Cortex of kidney (tissue), 1 donor: ENCODE data around the gene WWP2.
"Not testable (repeated sequence)": the region's sequence is repeated elsewhere in the genome, so short reads cannot be mapped to it uniquely, and the experiment has no call there.

ENCODE experiments used
- DNase-seq: peaks from one replicate; lab custom pipeline; 2025; lab: John Stamatoyannopoulos, UW

Gene WWP2

DNA sequence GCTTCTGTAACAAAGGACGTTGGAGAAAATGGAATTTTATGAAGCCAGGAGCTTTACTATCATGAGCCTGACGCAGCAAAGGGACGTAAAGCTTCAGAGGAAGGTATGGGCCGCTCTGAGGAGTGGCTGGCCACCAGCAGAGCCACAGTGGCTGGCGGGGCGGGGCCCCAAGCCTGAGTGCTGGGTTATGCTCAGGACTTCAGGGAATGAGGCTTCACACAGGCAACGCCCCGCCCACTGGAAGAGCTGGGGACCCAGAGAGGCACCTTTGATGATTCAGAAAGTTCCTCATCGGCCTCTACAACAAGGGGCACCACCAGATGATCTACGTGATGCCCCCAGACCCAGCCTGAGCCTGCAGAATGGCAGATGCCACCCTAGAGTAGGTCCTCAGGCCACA, 16.2 kb upstream of the WWP2 start:
- DNase-seq, result no peak

- no peak for DNase-seq
Measured at GRCh38 chr16:69747115-69747514, 15.0 kb upstream of the WWP2 start.

- DNase-seq, result no peak
Measured at GRCh38 chr16:69748694-69749345, 13.3 kb upstream of the WWP2 start.

GRCh38 chr16:69754143-69754468, 8.0 kb upstream of the WWP2 start:
- no peak for DNase-seq

DNA sequence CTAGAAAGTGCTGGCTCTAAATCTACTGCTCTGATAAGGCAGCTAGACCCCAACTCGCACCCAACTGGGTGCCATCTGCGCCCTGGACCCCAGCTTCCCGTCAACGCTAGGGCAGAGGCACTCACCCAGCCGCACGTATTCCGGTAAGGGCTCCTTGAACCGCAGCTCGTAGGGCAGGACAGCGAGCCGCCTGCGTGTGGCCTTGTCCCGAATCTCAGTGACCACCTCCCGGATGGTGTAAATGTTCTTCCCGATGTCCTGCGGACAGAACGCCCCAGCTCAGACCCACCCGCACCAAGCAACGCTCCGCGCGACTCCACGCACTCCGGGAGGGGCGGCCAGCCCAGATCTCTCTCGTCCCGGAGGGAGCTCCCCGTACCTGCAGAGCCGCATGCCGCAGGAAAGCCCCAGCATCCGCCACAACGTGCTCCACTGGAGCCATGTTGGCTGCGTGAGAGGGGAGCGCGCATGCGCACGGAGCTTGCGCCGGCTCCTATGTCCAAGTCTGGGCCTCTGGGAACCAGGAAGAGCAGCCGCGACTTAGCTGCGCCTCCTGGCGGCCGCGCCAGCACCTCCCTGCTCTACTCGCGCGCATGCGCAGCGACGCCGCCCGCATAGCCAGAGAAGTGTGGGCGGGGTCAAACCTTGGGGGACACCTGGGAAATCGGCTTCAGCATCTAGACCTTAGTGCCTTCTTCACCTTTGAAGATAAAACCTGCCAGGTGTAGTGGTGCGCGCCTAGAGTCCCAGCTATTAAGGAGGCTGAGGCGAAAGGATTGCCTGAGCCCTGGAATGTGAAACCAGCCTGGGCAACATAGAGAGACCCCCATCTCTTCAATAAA, 7.4 kb upstream of the WWP2 start, which contains the start of gene NOB1:
NOB1 (minus strand) TSS at position 458 of the 842 bp plus-strand sequence; CDS start at position 442, 16 bp downstream.
- peak; percentile 52 for DNase-seq

GRCh38 chr16:69756705-69757104, 5.4 kb upstream of the WWP2 start:
- DNase-seq, result no peak

GRCh38 chr16:69757375-69757774, 4.8 kb upstream of the WWP2 start:
- DNase-seq, result not testable (repeated sequence)

DNA sequence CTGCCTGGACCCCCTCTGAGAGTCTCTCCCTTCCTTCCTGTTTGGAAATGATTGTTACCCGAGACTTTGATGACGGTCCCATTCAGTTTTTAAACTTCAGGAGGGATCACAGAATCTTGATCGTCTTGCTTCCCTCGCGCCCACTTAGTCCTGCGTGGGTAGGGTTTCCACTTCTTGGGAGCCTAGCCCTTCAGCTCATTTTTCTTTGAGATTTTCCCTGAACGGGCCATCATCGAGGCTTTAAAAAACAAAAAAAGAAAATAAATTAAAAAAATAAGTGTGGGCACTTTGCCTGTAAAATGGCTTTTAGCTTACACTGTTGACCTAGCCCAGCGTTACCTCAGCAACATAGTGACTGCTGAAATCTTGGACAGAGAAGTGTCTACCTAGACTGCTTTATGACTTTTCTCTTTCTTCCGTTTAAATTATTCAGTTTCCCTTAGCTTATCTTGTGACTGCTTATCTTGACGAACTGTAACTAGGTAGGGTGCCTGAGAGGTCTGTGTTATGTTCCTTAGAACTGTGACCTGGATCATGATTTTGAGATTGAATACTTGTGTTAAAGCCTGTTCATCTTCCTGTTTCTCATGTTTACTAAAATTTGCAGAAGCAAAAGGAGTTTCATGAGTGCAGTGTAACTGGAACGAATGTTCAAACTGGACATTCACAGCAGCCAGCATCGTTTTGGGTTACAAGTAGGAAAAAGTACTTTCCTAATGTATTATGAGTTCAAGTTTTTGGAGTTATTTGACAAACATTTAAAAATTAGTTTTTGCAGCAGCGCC, 874 bp downstream of the WWP2 start:
- no peak for DNase-seq

GRCh38 chr16:69763599-69763942, 1.4 kb downstream of the WWP2 start:
- DNase-seq, result no peak

- no peak for DNase-seq
Measured at GRCh38 chr16:69767459-69768229, 5.5 kb downstream of the WWP2 start.

GRCh38 chr16:69768666-69769065, 6.5 kb downstream of the WWP2 start:
- DNase-seq, result no peak

DNA sequence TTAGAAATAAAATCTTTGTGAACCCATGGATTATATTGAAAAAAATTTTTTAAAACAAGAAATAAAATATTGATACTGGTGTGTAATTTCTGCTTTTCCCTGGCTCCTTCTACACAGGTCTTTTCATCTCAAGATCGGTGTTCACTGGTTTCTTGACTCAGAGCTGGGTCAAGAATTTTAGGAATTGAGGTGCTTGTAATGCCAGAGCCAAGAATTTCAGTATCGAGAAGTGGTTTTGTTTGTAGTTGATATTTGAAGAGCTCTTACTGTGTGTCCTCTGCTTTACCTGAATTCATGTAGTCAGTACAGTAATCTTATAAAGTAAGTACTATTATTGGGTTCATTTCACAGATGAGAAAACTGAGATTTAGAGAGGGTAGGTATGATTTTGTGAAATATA, 7.3 kb downstream of the WWP2 start:
- DNase-seq, result no peak

- DNase-seq, result no peak
Measured at GRCh38 chr16:69771651-69771967, 9.5 kb downstream of the WWP2 start.

DNA sequence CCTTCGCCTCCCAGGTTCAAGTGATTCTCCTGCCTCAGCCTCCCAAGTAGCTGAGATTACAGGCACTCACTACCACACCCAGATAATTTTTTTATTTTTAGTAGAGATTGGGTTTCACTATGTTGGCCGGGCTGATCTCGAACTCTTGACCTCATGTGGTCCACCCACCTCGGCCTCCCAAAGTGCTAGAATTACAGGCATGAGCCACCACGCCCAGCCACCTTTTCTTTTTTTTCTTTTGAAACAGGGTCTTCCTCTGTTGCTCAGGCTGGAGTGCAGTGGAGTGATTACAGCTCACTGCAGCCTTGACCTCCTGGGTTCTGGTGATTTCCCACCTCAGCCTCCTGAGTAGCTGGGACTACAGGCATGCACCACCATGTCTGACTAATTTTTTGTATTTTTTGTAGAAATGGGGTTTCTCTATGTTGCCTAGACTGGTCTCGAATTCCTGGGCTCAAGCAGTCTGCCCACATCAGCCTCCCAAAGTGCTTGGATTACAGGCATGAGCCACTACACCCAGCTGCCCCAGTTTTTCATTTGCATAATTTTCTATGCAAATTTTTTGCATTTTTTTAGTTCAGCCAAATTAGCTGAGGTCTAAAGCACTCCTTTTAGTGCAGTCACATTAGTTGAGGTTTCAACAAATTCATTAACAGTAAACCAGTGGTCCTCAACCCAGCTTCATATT, 11.3 kb downstream of the WWP2 start:
- no peak for DNase-seq

- no peak for DNase-seq
Measured at GRCh38 chr16:69775563-69775962, 13.4 kb downstream of the WWP2 start.

GRCh38 chr16:69779724-69780123, 17.6 kb downstream of the WWP2 start:
- no peak for DNase-seq

GRCh38 chr16:69781118-69781517, 19.0 kb downstream of the WWP2 start:
- no peak for DNase-seq

DNA sequence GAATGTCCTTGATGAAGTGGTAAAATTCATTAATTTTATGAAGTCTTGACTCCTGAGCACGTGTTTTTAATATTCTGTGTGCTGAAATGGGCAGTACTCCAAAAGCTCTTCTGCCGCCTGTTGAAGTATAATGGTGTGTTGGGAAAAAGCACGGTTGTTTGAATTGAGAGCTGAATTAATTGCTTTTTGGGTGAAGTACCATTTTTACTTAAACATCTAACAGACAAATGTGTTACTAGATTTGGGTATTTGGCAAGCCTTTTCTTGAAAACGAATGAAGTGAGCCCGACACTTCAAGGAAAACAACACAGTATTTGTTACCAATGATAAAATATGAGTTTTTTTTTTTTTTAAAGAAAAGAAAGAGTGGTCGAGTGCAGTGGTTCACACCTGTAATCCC, 22.5 kb downstream of the WWP2 start:
- no peak for DNase-seq

DNA sequence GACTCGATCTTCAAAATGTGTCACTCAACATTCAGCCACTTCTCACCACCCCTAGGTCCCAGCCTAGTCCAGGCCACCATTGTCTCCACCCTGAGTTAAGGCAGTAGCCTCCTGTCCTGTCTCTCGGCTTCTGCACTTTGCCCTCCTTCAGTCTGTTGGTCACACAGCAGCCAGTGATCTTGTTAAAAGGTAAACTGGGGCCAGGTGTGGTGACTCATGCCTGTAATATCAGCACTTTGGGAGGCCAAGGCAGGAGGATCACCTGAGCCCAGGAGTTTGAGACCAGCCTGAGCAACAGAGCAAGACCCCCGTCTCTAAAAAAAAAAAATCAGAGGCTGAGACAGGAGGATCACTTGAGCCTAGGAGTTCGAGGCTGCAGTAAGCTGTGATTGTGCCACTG, 25.8 kb downstream of the WWP2 start:
- no peak for DNase-seq

DNA sequence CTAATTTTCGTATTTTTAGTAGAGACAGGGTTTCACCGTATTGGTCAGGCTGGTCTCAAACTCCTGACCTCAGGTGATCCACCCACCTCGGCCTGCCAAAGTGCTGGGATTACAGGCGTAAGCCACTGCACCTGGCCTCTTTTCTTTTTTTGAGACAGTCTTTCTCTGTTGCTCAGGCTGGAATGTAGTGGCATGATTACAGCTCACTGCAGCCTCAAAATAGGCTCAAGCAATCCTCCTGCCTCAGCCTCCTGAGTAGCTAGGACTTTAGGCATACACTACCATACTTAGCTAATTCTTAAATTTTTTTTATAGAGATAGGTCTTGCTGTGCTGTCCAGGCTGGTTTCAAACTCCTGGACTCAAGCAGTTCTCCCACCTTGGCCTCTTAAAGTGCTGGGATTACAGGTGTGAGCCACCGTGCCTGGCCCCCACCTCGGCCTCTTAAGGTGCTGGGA, 29.3 kb downstream of the WWP2 start:
- DNase-seq, result not testable (repeated sequence)

- DNase-seq, result no peak
Measured at GRCh38 chr16:69793526-69793925, 31.4 kb downstream of the WWP2 start.

DNA sequence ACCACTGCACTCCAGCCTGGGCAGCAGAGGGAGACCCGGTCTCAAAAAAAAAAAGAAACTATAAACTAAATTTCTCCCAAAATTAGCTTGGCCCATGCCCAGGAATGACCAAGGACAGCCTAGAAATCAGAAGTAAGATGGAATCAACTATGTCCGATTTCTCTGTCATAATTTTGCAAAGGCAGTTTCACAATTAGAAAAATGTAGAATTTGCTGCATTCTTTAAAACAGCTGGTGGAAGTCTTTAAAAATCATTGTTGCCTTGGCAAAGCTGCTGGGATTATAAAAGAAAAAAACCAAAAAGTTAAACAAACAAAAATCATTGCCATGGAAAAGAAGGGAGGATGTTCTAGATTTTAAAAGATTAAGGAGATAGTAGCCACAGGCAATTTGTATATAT, 32.4 kb downstream of the WWP2 start:
- DNase-seq, result no peak
